OCI-LY3 (cell line): ENCODE measurements around the gene PDZRN3.

Experiments
- CTCF ChIP-seq: fragments of 200-600, 300-600 bp; sonication (generic); IDR thresholded peaks from 2 replicates; pipeline ENCODE4 v1.5.1; 2014; ENCODE audit warnings: antibody characterized with exemption, low read length, low read depth
- EZH2phosphoT487 ChIP-seq: fragments of 200-600 bp; shearing (Covaris generic); IDR thresholded peaks from 2 replicates; pipeline ENCODE4 v1.6.1; 2018; ENCODE audit warnings: antibody characterized with exemption, mixed run types, low read depth

- TF ChIP-seq EZH2phosphoT487 (no peak), CTCF (no peak)
These were observed 273.7 kb downstream of the PDZRN3 start for GRCh38 chr3:73350996-73351395.
